Keratinocyte (primary cell): ENCODE results near the gene SYK.

Experiments
- CTCF ChIP-seq, 3 experiments: IDR thresholded peaks in 1 of 3; conservative IDR thresholded peaks in 1 of 3; optimal IDR thresholded peaks in 1 of 3; 2 replicates in 2 of 3; 3 replicates in 1 of 3; pipeline versions ENCODE3 to v1.5.1; 2011; ENCODE audit warnings: low read length in 3 of 3, mild to moderate bottlenecking in 3 of 3, moderate library complexity in 2 of 3, control low read depth in 1 of 3, inconsistent platforms in 1 of 3; ENCODE audit not compliant: insufficient read depth in 2 of 3; ENCODE audit errors: extremely low read depth in 1 of 3
- EZH2 ChIP-seq: IDR thresholded peaks from one replicate; pipeline ENCODE4 v1.6.1; 2012; ENCODE audit warnings: inconsistent platforms, mild to moderate bottlenecking, low read length, moderate library complexity

- TF ChIP-seq CTCF (optimal IDR thresholded peaks at IDR 0.05 in 1 of 3, IDR thresholded peaks at IDR 0.05 in 1 of 3, conservative IDR thresholded peaks at IDR 0.05 in 1 of 3; ENCODE audit: extremely low read depth in 1 of 3, insufficient read depth in 2 of 3, low read length in 3 of 3) (no peak), EZH2 (no peak)
Measured at GRCh38 chr9:90857091-90857490, 55.5 kb downstream of the SYK start.
